PC-3 (cell line): ENCODE measurements around the gene HHATL. TPM values are rescaled to one million over a fixed set of nuclear protein-coding genes. Genes with fewer than 3 reads are reported as not detected.

Experiments
- total RNA-seq: library from RNA; depleted of rRNA; stranded (reverse); fragments of >200 nt; gene quantifications from 2 replicates; pipeline ENCODE4 v1.2.3, GENCODE V29; 2014; rRNA removed

HHATL gene
- total RNA-seq, 1 experiment from 2014 or later = not detected

Other genes starting within 250 kb of the HHATL start
- 3.7 and 7.0 TPM in 2 replicates for gene VIPR1, start 200.2 kb downstream of the HHATL start, total RNA-seq
- 43.2 and 63.3 TPM in 2 replicates for gene SEC22C, start 120.8 kb downstream of the HHATL start, total RNA-seq
- gene SS18L2, start 111.9 kb downstream of the HHATL start, total RNA-seq = 31.1 and 36.8 TPM in 2 replicates
- gene NKTR, start 102.1 kb downstream of the HHATL start, total RNA-seq = 35.3 and 37.6 TPM in 2 replicates
- gene ZBTB47, start 49.1 kb downstream of the HHATL start, total RNA-seq = 9.5 and 10.8 TPM in 2 replicates
- not detected in 2 replicates for gene KLHL40, start 17.3 kb downstream of the HHATL start, total RNA-seq
- gene CCDC13, start 70.5 kb upstream of the HHATL start, total RNA-seq = 0.47 TPM in 1 of 2 replicates, not detected in the other
- gene HIGD1A, start 101.7 kb upstream of the HHATL start, total RNA-seq = 118 and 154 TPM in 2 replicates
- 1.3 and 3.9 TPM in 2 replicates for gene ACKR2, start 106.6 kb upstream of the HHATL start, total RNA-seq
- not detected in 2 replicates for gene CYP8B1, start 173.1 kb upstream of the HHATL start, total RNA-seq
- gene ZNF662, start 203.3 kb upstream of the HHATL start, total RNA-seq = 0.04 TPM in 1 of 2 replicates, not detected in the other